B cell (primary cell): ENCODE data around the gene PPP2R2B. TPM values are rescaled to one million over a fixed set of nuclear protein-coding genes. Genes with fewer than 3 reads are reported as not detected.

Experiments
- ATAC-seq: fragments of 200-7000 bp; cut with Tn5 transposase; one replicate; pipeline ENCODE4 v1.10.0; 2021; ENCODE audit warnings: low read depth, mild to moderate bottlenecking, moderate number of reproducible peaks, moderate library complexity
- CTCF ChIA-PET: fragments of 350-600 bp; sonication (Branson Sonifier 250); formaldehyde crosslinking; loops from one replicate; lab custom pipeline; 2021; ENCODE audit warnings: antibody characterized with exemption, inconsistent platforms; lab: Charles Lee
- POLR2A ChIA-PET: fragments of 350-600 bp; sonication (Branson Sonifier 250); formaldehyde crosslinking; loops from one replicate; lab custom pipeline; 2021; ENCODE audit warnings: antibody characterized with exemption; lab: Charles Lee
- DNase-seq: peaks from one replicate; pipeline ENCODE4 v3.0.0; 2013
- H2AFZ ChIP-seq: 2 replicates; pipeline ENCODE4 v1.6.1; 2012; ENCODE audit warnings: mild to moderate bottlenecking, low read depth, low read length; ENCODE audit not compliant: insufficient read depth, poor library complexity, severe bottlenecking
- H3K27ac ChIP-seq, 2 donors: 1 replicate in 1 of 2; 2 replicates in 1 of 2; pipeline ENCODE4 v1.5.1; 2012 to 2013; ENCODE audit warnings: low read length in 2 of 2, mild to moderate bottlenecking in 2 of 2, moderate library complexity in 1 of 2
- H3K27me3 ChIP-seq, 4 experiments: fragments of 200-600 bp in 1 of 4; sonication (generic) in 1 of 4; replicated peaks in 1 of 4; 1 replicate in 2 of 4; 2 replicates in 2 of 4; pipeline versions ENCODE4 v1.6.1 to v1.7.0; 2013 to 2016; ENCODE audit warnings: low read length in 3 of 4, mild to moderate bottlenecking in 2 of 4, mixed read lengths in 1 of 4, moderate library complexity in 1 of 4; ENCODE audit not compliant: insufficient read depth in 4 of 4, control insufficient read depth in 3 of 4; ENCODE audit errors: control extremely low read depth in 1 of 4
- H3K36me3 ChIP-seq, 2 experiments: replicated peaks in 1 of 2; 1 replicate in 1 of 2; 2 replicates in 1 of 2; pipeline versions ENCODE4 v1.6.1 to v1.7.1; 2013; ENCODE audit warnings: low read length in 1 of 2; ENCODE audit not compliant: insufficient read depth in 2 of 2, control insufficient read depth in 1 of 2; ENCODE audit errors: control extremely low read depth in 1 of 2, extremely low read depth in 1 of 2
- H3K4me1 ChIP-seq, 2 donors: fragments of 200-600 bp in 1 of 2; sonication (generic) in 1 of 2; 1 replicate in 1 of 2; 2 replicates in 1 of 2; pipeline versions ENCODE4 v1.5.1 to v1.6.1; 2013 to 2017; ENCODE audit warnings: low read length in 2 of 2; ENCODE audit not compliant: control insufficient read depth in 2 of 2, insufficient read depth in 2 of 2
- H3K4me2 ChIP-seq: replicated peaks from 2 replicates; pipeline ENCODE3; 2012; ENCODE audit warnings: mild to moderate bottlenecking, low read depth, low read length; ENCODE audit not compliant: poor library complexity, severe bottlenecking
- H3K4me3 ChIP-seq, 5 experiments: fragments of 200-600 bp in 1 of 5; sonication (generic) in 1 of 5; 1 replicate in 3 of 5; 2 replicates in 2 of 5; pipeline versions ENCODE4 v1.5.1 to v1.7.0; 2011 to 2016; ENCODE audit warnings: low read length in 4 of 5, mild to moderate bottlenecking in 4 of 5, low read depth in 2 of 5, control low read depth in 1 of 5, moderate library complexity in 1 of 5; ENCODE audit not compliant: insufficient read depth in 1 of 5; ENCODE audit errors: control extremely low read depth in 1 of 5, extremely low read depth in 1 of 5
- H3K79me2 ChIP-seq: fragments of 200-600 bp; sonication (generic); one replicate; pipeline ENCODE4 v1.6.0; 2016; ENCODE audit warnings: low read length; ENCODE audit not compliant: control insufficient read depth, insufficient read depth
- H3K9ac ChIP-seq: fragments of 200-600 bp; sonication (generic); 2 replicates; pipeline ENCODE4 v1.6.1; 2017; ENCODE audit warnings: mild to moderate bottlenecking, low read length, moderate library complexity
- H3K9me3 ChIP-seq, 3 donors: one replicate each; pipeline versions ENCODE4 v1.6.1 to v1.7.1; 2013; ENCODE audit warnings: low read length in 2 of 3; ENCODE audit not compliant: control insufficient read depth in 2 of 3, insufficient read depth in 1 of 3; ENCODE audit errors: control extremely low read depth in 1 of 3
- H4K20me1 ChIP-seq: 2 replicates; pipeline ENCODE4 v1.6.0; 2012; ENCODE audit warnings: mild to moderate bottlenecking, low read length; ENCODE audit not compliant: insufficient read depth, control insufficient read depth, poor library complexity, severe bottlenecking
- H3K27ac Mint-ChIP-seq: one replicate; pipeline ENCODE4 v1.8.0; 2021; ENCODE audit warnings: mixed read lengths
- H3K27me3 Mint-ChIP-seq: one replicate; pipeline ENCODE4 v1.8.0; 2021; ENCODE audit warnings: mixed read lengths
- H3K4me1 Mint-ChIP-seq: one replicate; pipeline ENCODE4 v1.8.0; 2021; ENCODE audit warnings: mixed read lengths
- H3K4me3 Mint-ChIP-seq: one replicate; pipeline ENCODE4 v1.8.0; 2021; ENCODE audit warnings: mixed read lengths
- H3K9me3 Mint-ChIP-seq: one replicate; pipeline ENCODE4 v1.8.0; 2022; ENCODE audit warnings: mixed read lengths; ENCODE audit not compliant: insufficient read depth
- CTCF ChIP-seq: fragments of 200-600 bp; IDR thresholded peaks from one replicate; pipeline ENCODE4 v1.8.0; 2022; ENCODE audit warnings: antibody characterized with exemption, mild to moderate bottlenecking
- EZH2 ChIP-seq: IDR thresholded peaks from 2 replicates; pipeline ENCODE4 v1.6.1; 2012; ENCODE audit warnings: borderline replicate concordance, low read depth, mild to moderate bottlenecking, moderate library complexity, low read length; ENCODE audit not compliant: insufficient read depth, poor library complexity, severe bottlenecking
- WGBS: methylation state at CpG from one replicate; pipeline ENCODE4 v1.1.5; 2013; ENCODE audit warnings: missing lambda C conversion rate; ENCODE audit not compliant: insufficient coverage; 5-methylcytosine and 5-hydroxymethylcytosine counted together
- intact Hi-C: fragments of 100-400 bp; cut with micrococcal nuclease; formaldehyde crosslinking; loops from one replicate; pipeline ENCODE4 v1.10.0; 2022
- polyA plus RNA-seq: library from polyadenylated mRNA; depleted of rRNA; stranded (reverse); fragments of >200 nt; gene quantifications from 2 replicates; pipeline ENCODE4 v1.2.3, GENCODE V29; 2012
- total RNA-seq, 2 donors: library from RNA; stranded (reverse); fragments of 120-200 nt in 1 of 2; gene quantifications; 1 replicate in 1 of 2; 2 replicates in 1 of 2; pipeline versions ENCODE4 v1.2.3 to v1.2.4, GENCODE V29; 2013 to 2022

The PPP2R2B gene
- total and polyA plus RNA-seq, 2 donors (not counting 1 experiment from before 2014, with no cell fraction given): 0.03 TPM; not detected in 1

GRCh38 chr5:146725025-146725424 lies 153.5 kb downstream of the PPP2R2B start:
- TF ChIP-seq CTCF: no peak
- TF ChIP-seq EZH2: no peak
- WGBS: no CpG with 5 or more reads among the region's 4 CpGs
- H3K9me3 Mint-ChIP-seq: peaks cover 12% of the 10 kb centered on the region
- Histone ChIP-seq H2AFZ (no peak overlapping the region), H3K9me3 (peaks cover 0 to 8% (median 4%) of the 10 kb centered on the region in 3 donors), H3K36me3 (no peaks in the 10 kb centered on the region), H4K20me1 (no peaks in the 10 kb centered on the region), H3K27ac (no peak overlapping the region), H3K4me2 (no peak overlapping the region), H3K4me3 (no peak overlapping the region), H3K4me1 (no peaks in the 10 kb centered on the region), H3K79me2 (no peaks in the 10 kb centered on the region), H3K27me3 (no peaks in the 10 kb centered on the region), H3K9ac (no peak overlapping the region)
- H3K4me3 Mint-ChIP-seq: no peak overlapping the region
- DNase-seq (no peak), ATAC-seq (no peak)
- no peaks in the 10 kb centered on the region for H3K4me1 Mint-ChIP-seq
- ChIA-PET POLR2A (no interaction called here), CTCF (no interaction called here)
- H3K27ac Mint-ChIP-seq: no peak overlapping the region
- H3K27me3 Mint-ChIP-seq: no peaks in the 10 kb centered on the region
- intact Hi-C loops: no loop called here

DNA sequence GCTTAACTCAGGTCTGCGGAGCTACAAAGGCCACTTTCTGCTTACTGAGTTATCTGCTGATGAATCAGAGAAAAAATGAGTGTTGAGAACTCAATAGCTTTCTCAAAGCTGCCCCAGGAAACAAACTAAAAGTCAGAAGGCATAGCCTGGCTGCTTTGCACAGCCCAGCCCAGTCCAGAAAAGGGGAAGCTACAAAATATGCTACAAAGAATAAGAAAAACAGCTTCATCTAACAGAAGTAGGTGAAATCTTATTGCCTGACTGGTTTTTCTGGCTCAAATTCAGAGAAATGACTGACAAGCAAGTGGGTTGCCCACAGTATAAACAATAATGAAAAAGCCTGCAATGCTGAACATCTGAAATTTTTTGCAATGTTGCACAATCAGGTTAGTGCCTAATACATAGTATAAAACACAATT lies 156.2 kb downstream of the PPP2R2B start:
- ChIA-PET CTCF (no interaction called here), POLR2A (no interaction called here)
- Histone ChIP-seq H2AFZ (no peak overlapping the region), H3K36me3 (no peaks in the 10 kb centered on the region), H3K4me2 (no peak overlapping the region), H4K20me1 (no peaks in the 10 kb centered on the region), H3K9me3 (no peaks in the 10 kb centered on the region), H3K27ac (no peak overlapping the region), H3K4me3 (no peak overlapping the region), H3K9ac (no peak overlapping the region), H3K79me2 (no peaks in the 10 kb centered on the region), H3K4me1 (no peaks in the 10 kb centered on the region), H3K27me3 (no peaks in the 10 kb centered on the region)
- H3K9me3 Mint-ChIP-seq: no peaks in the 10 kb centered on the region
- no peak overlapping the region for H3K4me3 Mint-ChIP-seq
- TF ChIP-seq CTCF (no peak), EZH2 (no peak)
- intact Hi-C loops: no loop called here
- H3K4me1 Mint-ChIP-seq: no peaks in the 10 kb centered on the region
- H3K27me3 Mint-ChIP-seq: peaks cover 4% of the 10 kb centered on the region
- H3K27ac Mint-ChIP-seq: no peak overlapping the region
- ATAC-seq (no peak), DNase-seq (no peak)
- WGBS: 10% methylated on average over 1 of the region's 1 CpG
